ENCODE data around the gene ABHD12.
A peak's percentile ranks its signal among the peaks of the same experiment; 100 is the strongest.

Gene ABHD12

DNA sequence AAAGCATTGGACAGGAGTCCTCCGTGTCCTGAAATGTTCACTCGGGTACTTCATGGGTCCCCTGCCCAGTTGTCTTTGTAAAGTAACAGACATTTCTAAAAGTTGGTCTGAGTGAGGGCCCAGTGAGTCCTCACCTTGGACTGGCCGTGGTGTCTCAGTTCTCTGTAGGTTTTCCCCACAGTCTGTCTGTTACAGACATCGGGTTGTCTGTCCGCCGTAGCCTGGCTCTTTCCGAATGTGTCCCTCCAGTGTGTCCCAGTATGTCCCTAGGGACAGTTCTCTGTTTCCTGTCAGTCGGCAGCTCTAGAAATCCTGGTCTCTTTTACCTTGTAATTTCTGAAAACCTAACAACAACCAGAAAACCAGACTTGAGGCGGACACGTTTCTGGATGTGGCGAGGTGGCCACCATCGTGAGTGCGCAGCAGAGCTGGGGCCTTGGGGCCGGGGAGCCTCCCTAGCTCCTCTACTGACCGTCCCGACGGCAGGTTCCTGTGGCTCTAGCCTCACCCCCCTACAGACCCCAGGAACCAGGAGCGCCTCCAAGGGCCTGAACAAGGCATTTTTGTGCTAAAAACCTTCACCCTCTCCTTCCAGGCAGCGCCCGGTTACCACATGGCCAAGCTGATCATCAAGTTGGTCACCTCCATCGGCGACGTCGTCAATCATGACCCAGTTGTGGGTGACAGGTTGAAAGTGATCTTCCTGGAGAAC lies 100.6 kb downstream of the ABHD12 start:
- DNase-seq: peak in 1 of 4 experiments; percentile 8

- peak in 1 of 4 experiments; percentile 24 for DNase-seq
These were observed 102.1 kb downstream of the ABHD12 start for GRCh38 chr20:25288291-25289181.

GRCh38 chr20:25287631-25288290 lies 102.9 kb downstream of the ABHD12 start:
- DNase-seq: no peak

DNA sequence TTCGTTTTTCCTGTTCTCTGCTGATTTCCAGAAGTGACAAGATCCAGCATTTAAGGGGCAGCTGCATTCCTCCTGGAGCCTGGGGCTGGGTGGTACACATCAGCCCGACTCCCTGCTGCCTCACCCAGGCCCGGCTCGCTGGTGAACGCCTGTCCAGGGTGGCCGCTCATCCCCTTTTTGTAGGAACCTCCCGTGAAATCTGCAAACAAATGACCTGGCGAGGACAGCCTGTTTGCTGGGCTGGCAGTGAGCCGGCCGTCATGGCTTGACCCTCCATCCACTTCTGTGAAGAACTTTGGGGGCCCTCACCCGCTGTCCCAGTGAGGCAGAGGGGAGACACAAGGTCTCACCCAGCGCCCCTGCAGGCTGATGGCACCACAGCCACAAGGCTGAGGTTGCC lies 103.7 kb downstream of the ABHD12 start:
- no peak for DNase-seq

GRCh38 chr20:25285856-25286798 lies 104.5 kb downstream of the ABHD12 start:
- DNase-seq: no peak

- peak in 1 of 4 experiments; percentile 19 for DNase-seq
These were observed 105.5 kb downstream of the ABHD12 start for GRCh38 chr20:25285091-25285647.

- DNase-seq: no peak
These were observed 106.5 kb downstream of the ABHD12 start for GRCh38 chr20:25284131-25284601.

GRCh38 chr20:25283221-25283951 lies 107.2 kb downstream of the ABHD12 start:
- DNase-seq: no peak

DNA sequence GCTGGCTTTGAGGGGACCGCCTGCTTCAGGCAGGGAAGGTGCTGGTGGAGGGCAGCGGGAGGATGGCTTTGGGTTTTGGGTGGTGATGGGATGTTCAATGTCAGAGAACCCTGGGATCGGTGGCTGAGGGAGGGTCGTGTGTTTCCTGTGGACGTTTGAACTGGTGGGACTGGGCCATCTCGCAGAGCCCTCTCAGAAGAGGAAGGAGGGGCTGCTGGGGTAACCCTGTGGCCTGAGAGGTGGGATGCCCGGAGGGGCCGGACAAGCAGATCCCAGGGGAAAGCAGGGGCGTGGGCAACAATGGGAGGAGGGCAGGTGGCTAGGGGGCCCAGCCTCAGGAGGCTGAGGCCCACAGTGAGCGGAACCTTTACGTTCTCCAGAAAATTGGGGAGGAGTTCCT lies 107.8 kb downstream of the ABHD12 start:
- DNase-seq: no peak

DNA sequence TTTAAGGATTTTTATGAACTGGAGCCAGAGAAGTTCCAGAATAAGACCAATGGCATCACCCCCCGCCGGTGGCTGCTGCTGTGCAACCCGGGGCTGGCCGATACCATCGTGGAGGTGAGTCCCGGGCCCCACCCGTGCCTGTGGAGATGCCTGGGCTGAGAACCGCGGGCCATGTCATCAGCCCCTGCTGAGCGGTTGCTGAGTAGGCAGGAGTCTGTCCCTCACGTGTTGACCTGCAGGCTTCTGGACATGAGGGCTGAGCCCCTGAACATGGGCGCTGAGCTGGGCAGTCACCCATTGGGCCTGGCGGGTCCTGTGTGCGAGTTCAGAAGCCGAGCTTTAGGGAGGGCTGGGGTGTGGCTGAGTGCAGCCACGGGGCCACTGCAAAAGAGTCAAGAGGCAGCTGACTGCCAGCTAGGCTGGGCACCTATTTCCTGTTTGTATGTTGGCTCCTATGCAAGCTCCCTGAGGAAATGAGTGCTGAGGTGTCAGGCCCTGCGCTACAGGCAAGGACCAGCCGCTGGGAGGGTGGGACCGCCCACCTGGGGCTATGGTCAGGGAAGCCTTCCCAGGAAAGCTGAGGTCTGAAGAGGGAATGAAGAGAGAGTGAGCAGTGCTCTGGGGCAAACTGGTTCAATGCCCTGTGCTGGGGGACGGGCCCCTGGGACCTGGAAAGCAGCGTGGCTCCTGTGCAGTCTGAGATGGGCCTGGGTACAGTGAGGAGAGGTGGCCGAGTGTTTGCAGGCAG lies 108.4 kb downstream of the ABHD12 start:
- DNase-seq: no peak

DNA sequence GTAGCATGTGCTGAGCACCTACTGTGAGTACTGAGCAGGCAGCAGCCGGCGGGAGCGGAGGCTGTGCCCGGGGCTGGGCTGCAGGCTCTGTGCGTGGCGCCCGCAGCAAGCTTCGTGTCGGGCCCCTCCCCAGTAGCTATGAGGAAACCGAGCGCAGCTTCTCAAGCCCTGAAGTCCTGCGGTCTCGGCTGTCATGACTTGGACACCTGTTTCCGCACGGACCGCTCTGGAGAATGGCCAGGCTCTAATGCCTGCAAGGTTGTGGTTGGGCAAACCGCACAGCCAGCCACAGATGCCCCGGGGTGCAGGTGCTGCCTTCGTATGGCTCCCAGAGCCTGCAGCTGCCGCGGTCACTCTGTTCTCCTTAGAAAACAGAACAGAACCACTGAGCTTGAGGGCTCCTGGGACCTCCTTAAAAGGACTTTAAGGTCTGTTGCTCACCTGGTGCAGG lies 109.1 kb downstream of the ABHD12 start:
- DNase-seq: no peak

DNA sequence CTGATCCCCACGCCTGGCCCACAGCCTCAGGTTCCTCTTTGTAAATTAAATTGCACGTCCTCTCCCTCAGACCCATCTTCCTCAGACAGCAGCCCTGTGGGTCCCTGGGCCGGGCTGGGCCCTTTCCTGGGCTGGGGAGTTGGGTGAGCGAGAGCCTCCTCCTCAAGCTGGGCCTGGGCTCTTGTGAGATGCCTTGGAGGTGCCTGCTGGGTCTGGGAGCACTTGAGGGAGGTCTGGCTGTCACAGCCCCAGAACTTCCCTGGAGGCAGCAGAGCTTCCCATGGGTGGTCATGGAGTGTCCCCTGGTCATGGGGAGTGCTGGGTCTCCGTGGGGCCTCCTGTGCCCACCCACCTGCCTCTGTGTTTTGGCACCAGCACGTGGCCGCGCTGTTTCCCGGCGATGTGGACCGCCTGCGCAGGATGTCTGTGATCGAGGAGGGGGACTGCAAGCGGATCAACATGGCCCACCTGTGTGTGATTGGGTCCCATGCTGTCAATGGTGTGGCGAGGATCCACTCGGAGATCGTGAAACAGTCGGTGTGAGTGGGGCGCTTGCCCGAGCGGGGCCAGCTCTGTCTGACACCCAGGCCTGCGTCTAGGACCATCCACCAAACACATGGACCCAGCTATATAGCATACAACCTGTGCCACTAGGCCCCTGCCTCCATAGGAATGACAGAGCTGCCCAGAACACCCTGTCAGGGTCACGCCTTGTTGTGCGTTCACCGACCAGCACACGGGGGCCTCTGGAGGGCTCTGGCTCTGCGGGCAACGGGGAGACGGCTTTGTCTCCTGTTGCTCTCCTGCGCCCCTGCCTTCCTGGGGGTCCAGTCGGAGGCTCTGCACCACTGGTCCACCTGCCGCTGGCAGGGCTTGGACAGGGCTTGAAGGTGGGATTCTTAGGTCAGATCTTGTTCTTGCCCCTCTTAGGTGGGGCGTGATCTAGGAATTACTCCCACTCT lies 109.8 kb downstream of the ABHD12 start:
- DNase-seq: no peak

DNA sequence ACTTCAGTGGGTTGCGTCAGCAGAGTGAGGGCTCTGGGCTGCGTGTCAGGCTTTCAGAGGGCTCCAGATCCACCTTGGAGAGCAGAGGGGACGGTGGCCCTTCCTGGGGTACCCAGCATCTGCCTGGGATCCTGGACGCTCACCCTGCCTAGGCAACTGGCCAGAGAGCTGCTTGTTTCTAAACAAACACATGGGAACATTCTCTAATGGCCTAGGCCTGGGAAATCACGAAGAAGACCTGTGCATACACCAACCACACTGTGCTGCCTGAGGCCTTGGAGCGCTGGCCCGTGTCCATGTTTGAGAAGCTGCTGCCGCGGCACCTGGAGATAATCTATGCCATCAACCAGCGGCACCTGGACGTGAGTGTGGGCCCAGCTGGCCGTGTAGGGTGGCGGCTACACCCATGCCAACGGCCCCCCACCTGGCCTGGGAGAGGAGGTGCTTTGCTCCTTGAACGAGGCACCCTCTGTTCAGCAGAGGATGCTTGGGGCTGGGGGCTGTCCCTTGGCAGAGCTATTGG lies 110.5 kb downstream of the ABHD12 start:
- no peak for DNase-seq

DNA sequence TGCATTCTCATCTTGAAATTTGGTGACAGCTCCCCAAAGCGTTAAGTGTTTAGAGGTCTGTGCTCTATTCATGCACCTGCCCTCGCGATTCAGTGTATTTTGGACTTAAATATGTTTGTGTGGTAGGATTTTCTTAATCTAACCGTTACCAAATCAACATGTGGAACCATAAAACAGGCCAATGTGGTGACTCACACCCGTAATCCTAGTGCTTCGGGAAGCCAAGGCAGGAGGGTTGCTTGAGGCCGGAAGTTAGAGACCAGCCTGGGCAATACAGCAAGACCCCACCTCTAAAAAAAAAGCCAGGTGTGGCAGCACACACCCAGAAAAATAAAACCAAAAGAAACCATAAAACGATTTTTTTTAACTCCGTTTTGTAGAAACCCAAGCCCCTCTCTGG lies 111.2 kb downstream of the ABHD12 start:
- no peak for DNase-seq

- no peak for DNase-seq
These were observed 111.8 kb downstream of the ABHD12 start for GRCh38 chr20:25278636-25279361.

GRCh38 chr20:25277941-25278521 lies 112.6 kb downstream of the ABHD12 start:
- no peak for DNase-seq

DNA sequence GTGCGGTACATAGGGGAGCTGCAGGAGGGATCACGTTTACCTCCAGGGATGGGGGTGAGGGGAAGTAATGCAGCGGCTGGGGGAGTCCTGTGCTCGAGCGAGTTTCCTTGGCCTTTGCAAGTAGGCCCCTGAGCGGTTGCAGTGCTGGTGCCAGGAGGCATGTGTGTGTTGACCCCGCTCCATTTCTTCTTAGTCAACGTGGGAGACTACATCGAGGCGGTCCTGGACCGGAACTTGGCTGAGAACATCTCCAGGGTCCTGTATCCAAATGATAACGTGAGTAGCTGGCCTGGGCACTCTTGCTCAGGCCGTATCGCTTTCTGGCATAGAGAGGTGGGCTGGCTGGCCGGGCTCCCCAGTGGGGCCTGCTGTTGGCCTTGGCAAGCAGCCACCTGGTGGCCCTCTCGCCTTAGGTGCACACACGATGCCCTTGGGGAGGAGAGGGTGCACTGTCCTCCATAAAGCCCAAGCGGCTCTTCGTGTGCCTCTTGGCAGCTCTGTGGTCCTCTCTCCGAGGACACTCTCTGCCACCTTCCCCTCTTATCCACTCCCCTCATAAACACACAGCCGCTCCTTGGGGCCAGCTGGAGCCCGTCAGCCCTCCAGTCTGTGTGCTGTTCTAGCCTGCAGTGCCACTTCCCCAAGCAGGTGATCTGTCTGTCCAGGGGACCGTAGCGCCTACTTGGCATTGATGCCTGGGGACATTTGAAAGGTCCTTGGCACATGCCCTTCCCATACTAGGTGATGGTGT lies 113.4 kb downstream of the ABHD12 start:
- DNase-seq: no peak

Measured in suppressor macrophage (primary cell).